IMR-90 (cell line): ENCODE data around the gene MLH1. TPM values are rescaled to one million over a fixed set of nuclear protein-coding genes. Genes with fewer than 3 reads are reported as not detected.
"Not testable (repeated sequence)": the region's sequence is repeated elsewhere in the genome, so short reads cannot be mapped to it uniquely, and the experiment has no call there.

Source experiments
- ATAC-seq: fragments of 200-7000 bp; cut with Tn5 transposase; 2 replicates; pipeline ENCODE4 v1.9.1; 2020; ENCODE audit warnings: low read depth, mild to moderate bottlenecking, moderate library complexity
- BruUV-seq: library from RNA; stranded (reverse); fragments of 400-500 nt; replicated peaks from 2 replicates; lab custom pipeline; 2021; lab: Mats Ljungman, UMichigan
- CTCF ChIA-PET: fragments of 300-600 bp; formaldehyde crosslinking; extraction: SDS; loops from one replicate; lab custom pipeline; 2021; ENCODE audit warnings: antibody characterized with exemption; lab: Yijun Ruan, JAX
- POLR2A ChIA-PET: fragments of 300-600 bp; sonication (Branson Sonifier 250); formaldehyde crosslinking; loops from one replicate; lab custom pipeline; 2022; ENCODE audit warnings: antibody characterized with exemption; ENCODE audit not compliant: unreplicated experiment; lab: Charles Lee
- DNase-seq: peaks from one replicate; pipeline ENCODE4 v3.0.0; 2013
- H2AFZ ChIP-seq: replicated peaks from 2 replicates; pipeline ENCODE3; 2013; ENCODE audit warnings: low read length, mild to moderate bottlenecking; ENCODE audit not compliant: poor library complexity
- H2AK5ac ChIP-seq: 2 replicates; pipeline ENCODE4 v1.6.1; 2013; ENCODE audit warnings: low read depth, low read length, inconsistent platforms
- H2AK9ac ChIP-seq: replicated peaks from 2 replicates; pipeline ENCODE3; 2013; ENCODE audit warnings: mild to moderate bottlenecking, low read depth, low read length, moderate library complexity; ENCODE audit not compliant: poor library complexity
- H2BK120ac ChIP-seq: 2 replicates; pipeline ENCODE4 v1.6.1; 2013; ENCODE audit warnings: low read depth, low read length, inconsistent platforms
- H2BK15ac ChIP-seq: 3 replicates; pipeline ENCODE4 v1.6.1; 2013; ENCODE audit warnings: low read depth, low read length, inconsistent platforms
- H2BK20ac ChIP-seq: 2 replicates; pipeline ENCODE4 v1.6.1; 2013; ENCODE audit warnings: low read depth, mild to moderate bottlenecking, inconsistent platforms, low read length, moderate library complexity
- H2BK5ac ChIP-seq: 2 replicates; pipeline ENCODE4 v1.6.1; 2013; ENCODE audit warnings: mild to moderate bottlenecking, low read depth, low read length, inconsistent platforms; ENCODE audit not compliant: poor library complexity, severe bottlenecking
- H3K14ac ChIP-seq: replicated peaks from 2 replicates; pipeline ENCODE4 v1.6.1; 2013; ENCODE audit warnings: low read depth, low read length, inconsistent platforms
- H3K18ac ChIP-seq: 2 replicates; pipeline ENCODE4 v1.6.1; 2013; ENCODE audit warnings: low read depth, low read length, control low read depth
- H3K23ac ChIP-seq: 2 replicates; pipeline ENCODE4 v1.6.1; 2013; ENCODE audit warnings: low read depth, low read length, inconsistent platforms
- H3K27ac ChIP-seq: 2 replicates; pipeline ENCODE4 v1.5.1; 2013; ENCODE audit warnings: mild to moderate bottlenecking, control low read depth, low read length; ENCODE audit not compliant: insufficient read depth
- H3K27me3 ChIP-seq: 2 replicates; pipeline ENCODE4 v1.6.1; 2013; ENCODE audit warnings: low read length; ENCODE audit not compliant: control insufficient read depth, insufficient read depth
- H3K36me3 ChIP-seq: 2 replicates; pipeline ENCODE4 v1.6.1; 2013; ENCODE audit warnings: low read length, mixed read lengths; ENCODE audit not compliant: control insufficient read depth, insufficient read depth
- H3K4ac ChIP-seq: 2 replicates; pipeline ENCODE4 v1.6.1; 2013; ENCODE audit warnings: low read depth, low read length, inconsistent platforms
- H3K4me1 ChIP-seq: 2 replicates; pipeline ENCODE4 v1.6.1; 2013; ENCODE audit warnings: low read length, mixed read lengths; ENCODE audit not compliant: control insufficient read depth, insufficient read depth
- H3K4me2 ChIP-seq: 2 replicates; pipeline ENCODE4 v1.6.1; 2013; ENCODE audit warnings: low read depth, mild to moderate bottlenecking, control low read depth, low read length, moderate library complexity
- H3K4me3 ChIP-seq: 2 replicates; pipeline ENCODE4 v1.5.1; 2013; ENCODE audit warnings: low read depth, mild to moderate bottlenecking, control low read depth, low read length, moderate library complexity; ENCODE audit not compliant: insufficient read depth
- H3K56ac ChIP-seq: 2 replicates; pipeline ENCODE4 v1.6.1; 2013; ENCODE audit warnings: low read length, inconsistent platforms; ENCODE audit not compliant: insufficient read depth; ENCODE audit errors: extremely low read depth
- H3K79me1 ChIP-seq, 2 experiments: 2 replicates each; pipeline ENCODE4 v1.6.1; 2013; ENCODE audit warnings: low read length in 2 of 2, inconsistent platforms in 1 of 2, low read depth in 1 of 2
- H3K9ac ChIP-seq: 2 replicates; pipeline ENCODE4 v1.6.1; 2013; ENCODE audit warnings: low read depth, low read length, control low read depth
- H3K9me1 ChIP-seq: 2 replicates; pipeline ENCODE4 v1.6.1; 2013; ENCODE audit warnings: low read length, inconsistent platforms; ENCODE audit not compliant: insufficient read depth
- H3K9me3 ChIP-seq: 2 replicates; pipeline ENCODE4 v1.6.1; 2013; ENCODE audit warnings: low read length; ENCODE audit not compliant: control insufficient read depth, insufficient read depth
- H4K20me1 ChIP-seq: 2 replicates; pipeline ENCODE4 v1.6.1; 2013; ENCODE audit warnings: low read length, inconsistent platforms; ENCODE audit not compliant: insufficient read depth
- H4K5ac ChIP-seq: 2 replicates; pipeline ENCODE4 v1.6.1; 2013; ENCODE audit warnings: mild to moderate bottlenecking, low read depth, low read length, control low read depth
- H4K8ac ChIP-seq, 2 experiments: 2 replicates each; pipeline ENCODE4 v1.6.1; 2013; ENCODE audit warnings: low read depth in 2 of 2, low read length in 2 of 2, control low read depth in 1 of 2, inconsistent platforms in 1 of 2
- H4K91ac ChIP-seq: 2 replicates; pipeline ENCODE4 v1.6.1; 2013; ENCODE audit warnings: low read depth, low read length, inconsistent platforms; ENCODE audit not compliant: insufficient read depth
- WGBS, 2 experiments: methylation state at CpG; one replicate each; pipeline versions ENCODE4 v1.1.5 to v1.1.7; 2013; ENCODE audit warnings: missing lambda C conversion rate in 2 of 2; ENCODE audit not compliant: insufficient read length in 1 of 2; ENCODE audit errors: extremely low coverage in 2 of 2; 5-methylcytosine and 5-hydroxymethylcytosine counted together
- dilution Hi-C: fragments of 300-500 bp; cut with HindIII; formaldehyde crosslinking; loops from one replicate; pipeline ENCODE4 v1.14.3; 2018; ENCODE audit warnings: low sequenced_read_pairs; ENCODE audit not compliant: unreplicated experiment
- in situ Hi-C: fragments of 300-500 bp; cut with MboI; formaldehyde crosslinking; loops from 3 replicates; pipeline ENCODE4 v1.14.3; 2019; ENCODE audit warnings: low sequenced_read_pairs, inconsistent platforms, mixed read lengths
- intact Hi-C: fragments of 100-400 bp; cut with micrococcal nuclease; formaldehyde crosslinking; loops from 2 replicates; pipeline ENCODE4 v1.10.0; 2022
- polyA plus RNA-seq, 3 experiments: library from polyadenylated mRNA; depleted of rRNA; stranded (reverse); fragments of >200 nt; gene quantifications; 2 replicates each; pipeline ENCODE4 v1.2.3, GENCODE V29; 2012; ENCODE audit warnings: low replicate concordance in 1 of 3
- total RNA-seq: library from RNA; depleted of rRNA; stranded (reverse); fragments of >200 nt; gene quantifications from 2 replicates; pipeline ENCODE4 v1.2.3, GENCODE V29; 2012

The MLH1 gene
- total and polyA plus RNA-seq, 2 of the 4 experiments (the other 2 are of a cell fraction) = 30.2 to 54.1 TPM

GRCh38 chr3:36963008-36963407 is 30.3 kb upstream of the MLH1 start:
- H3K36me3 ChIP-seq, H3K23ac ChIP-seq, BruUV-seq, H2AK9ac ChIP-seq, ATAC-seq, H3K4ac ChIP-seq, H3K4me1 ChIP-seq, H4K5ac ChIP-seq, H2BK15ac ChIP-seq, dilution Hi-C loops, H3K9ac ChIP-seq, H2BK5ac ChIP-seq, H3K14ac ChIP-seq, H3K9me1 ChIP-seq, in situ Hi-C loops, H2BK20ac ChIP-seq, H3K4me2 ChIP-seq, H2AK5ac ChIP-seq, intact Hi-C loops, H3K27me3 ChIP-seq, DNase-seq, H4K91ac ChIP-seq, CTCF ChIA-PET, H3K56ac ChIP-seq, H3K79me1 ChIP-seq, H3K27ac ChIP-seq, H3K9me3 ChIP-seq, H2AFZ ChIP-seq, H3K4me3 ChIP-seq, H2BK120ac ChIP-seq, H4K20me1 ChIP-seq, H4K8ac ChIP-seq, H3K18ac ChIP-seq: not testable (repeated sequence)
- WGBS, 2 experiments = no CpG with 5 or more reads among the region's 7 CpGs
- POLR2A ChIA-PET = interaction anchor here (0.7 kb wide), 1 partner anchor 31 kb away, joined by 3 read pairs; the partner anchor contains the start of gene MLH1
